Measurements from ENCODE around the gene HEPHL1. TPM values are rescaled to one million over a fixed set of nuclear protein-coding genes. Genes with fewer than 3 reads are reported as not detected.

Gene HEPHL1
- polyA plus RNA-seq, 3 donors = not detected

- Mint-ChIP-seq H3K9me3 (peaks cover 0 to 4% (median 1%) of the 10 kb centered on the region in 7 donors), H3K4me1 (no peaks in the 10 kb centered on the region), H3K27me3 (ENCODE audit: low read depth in 3 of 3) (peaks cover 0 to 1% (median 0%) of the 10 kb centered on the region in 3 donors), H3K27ac (no peak overlapping the region), H3K36me3 (no peaks in the 10 kb centered on the region), H3K4me3 (no peak overlapping the region)
- H3K9ac ChIP-seq (ENCODE audit: insufficient read depth, low read length, poor library complexity, severe bottlenecking) = no peak overlapping the region
- no peak for DNase-seq
- intact Hi-C loops (cut with micrococcal nuclease) = no loop called here
- no peak for TF ChIP-seq CTCF (IDR thresholded peaks at IDR 0.05)
- no peak overlapping the region for H3K4me2 ChIP-seq (replicated peaks; ENCODE audit: extremely low read depth, low read length, poor library complexity, severe bottlenecking)
- H3K27me3 ChIP-seq (ENCODE audit: control insufficient read depth in 2 of 2, insufficient read depth in 2 of 2, low read length in 2 of 2) = no peaks in the 10 kb centered on the region
- H2AFZ ChIP-seq (ENCODE audit: insufficient read depth, low read depth, low read length, poor library complexity, severe bottlenecking) = no peak overlapping the region
- no peaks in the 10 kb centered on the region for H3K4me1 ChIP-seq (ENCODE audit: control insufficient read depth in 1 of 2, insufficient read depth in 2 of 2, low read length in 2 of 2)
- WGBS (ENCODE audit: insufficient coverage) = 83% methylated on average over 1 of the region's 1 CpG
- H3K9me3 ChIP-seq (replicated peaks in 1 of 2; ENCODE audit: control insufficient read depth in 1 of 2, insufficient read depth in 1 of 2, low read length in 2 of 2) = no peaks in the 10 kb centered on the region
- H3K27ac ChIP-seq (ENCODE audit: low read depth in 1 of 2, low read length in 2 of 2) = no peak overlapping the region
- no peaks in the 10 kb centered on the region for H3K79me2 ChIP-seq (ENCODE audit: insufficient read depth, low read length)
- no peaks in the 10 kb centered on the region for H3K36me3 ChIP-seq (replicated peaks in 1 of 2; ENCODE audit: control insufficient read depth in 1 of 2, insufficient read depth in 2 of 2, low read length in 2 of 2)
- no peak overlapping the region for H3K4me3 ChIP-seq (replicated peaks in 1 of 3; ENCODE audit: low read depth in 2 of 3, low read length in 3 of 3)
- H4K20me1 ChIP-seq (ENCODE audit: insufficient read depth, low read length) = no peaks in the 10 kb centered on the region
Measured at GRCh38 chr11:94046796-94047195, 25.6 kb downstream of the HEPHL1 start.

- intact Hi-C loops (cut with micrococcal nuclease) = no loop called here
- no peaks in the 10 kb centered on the region for H3K36me3 ChIP-seq (replicated peaks in 1 of 2; ENCODE audit: control insufficient read depth in 1 of 2, insufficient read depth in 2 of 2, low read length in 2 of 2)
- no peaks in the 10 kb centered on the region for H3K4me1 ChIP-seq (ENCODE audit: control insufficient read depth in 1 of 2, insufficient read depth in 2 of 2, low read length in 2 of 2)
- no peak overlapping the region for H3K4me3 ChIP-seq (replicated peaks in 1 of 3; ENCODE audit: low read depth in 2 of 3, low read length in 3 of 3)
- no peak overlapping the region for H3K27ac Mint-ChIP-seq
- H3K27me3 ChIP-seq (ENCODE audit: control insufficient read depth in 2 of 2, insufficient read depth in 2 of 2, low read length in 2 of 2) = no peaks in the 10 kb centered on the region
- peaks cover 0 to 1% (median 0%) of the 10 kb centered on the region in 3 donors for H3K27me3 Mint-ChIP-seq (ENCODE audit: low read depth in 3 of 3)
- DNase-seq = no peak
- no peaks in the 10 kb centered on the region for H4K20me1 ChIP-seq (ENCODE audit: insufficient read depth, low read length)
- no peak overlapping the region for H3K4me3 Mint-ChIP-seq
- H2AFZ ChIP-seq (ENCODE audit: insufficient read depth, low read depth, low read length, poor library complexity, severe bottlenecking) = no peak overlapping the region
- no peak overlapping the region for H3K4me2 ChIP-seq (replicated peaks; ENCODE audit: extremely low read depth, low read length, poor library complexity, severe bottlenecking)
- no peak for TF ChIP-seq CTCF (IDR thresholded peaks at IDR 0.05)
- peaks cover 0 to 4% (median 1%) of the 10 kb centered on the region in 7 donors for H3K9me3 Mint-ChIP-seq
- H3K9me3 ChIP-seq (replicated peaks in 1 of 2; ENCODE audit: control insufficient read depth in 1 of 2, insufficient read depth in 1 of 2, low read length in 2 of 2) = no peaks in the 10 kb centered on the region
- WGBS (ENCODE audit: insufficient coverage) = 100% methylated on average over 1 of the region's 2 CpGs
- no peak overlapping the region for H3K27ac ChIP-seq (ENCODE audit: low read depth in 1 of 2, low read length in 2 of 2)
- no peaks in the 10 kb centered on the region for H3K36me3 Mint-ChIP-seq
- no peaks in the 10 kb centered on the region for H3K79me2 ChIP-seq (ENCODE audit: insufficient read depth, low read length)
- H3K4me1 Mint-ChIP-seq = no peaks in the 10 kb centered on the region
- no peak overlapping the region for H3K9ac ChIP-seq (ENCODE audit: insufficient read depth, low read length, poor library complexity, severe bottlenecking)
Measured at GRCh38 chr11:94048032-94048709, 27.0 kb downstream of the HEPHL1 start.

Data from CD14-positive monocyte (primary cell).